MM.1S (cell line): ENCODE data around the gene SLCO1B1.

Experiments used
- EZH2 ChIP-seq: fragments of 300-600 bp; sonication (generic); optimal IDR thresholded peaks from 2 replicates; pipeline ENCODE3; 2017; ENCODE audit warnings: low read depth, mild to moderate bottlenecking, antibody characterized with exemption, low read length, mixed read lengths
- EZH2phosphoT487 ChIP-seq: fragments of 300-600 bp; sonication (generic); IDR thresholded peaks from 2 replicates; pipeline ENCODE4 v1.6.1; 2018; ENCODE audit warnings: antibody characterized with exemption, low read length

- TF ChIP-seq EZH2 (no peak), EZH2phosphoT487 (no peak)
Observed at GRCh38 chr12:21138016-21138415, 7.0 kb downstream of the SLCO1B1 start.
